ENCODE measurements around the gene SMAD9. TPM values are rescaled to one million over a fixed set of nuclear protein-coding genes. Genes with fewer than 3 reads are reported as not detected.

Gene SMAD9
- total and polyA plus RNA-seq, 2 of the 8 experiments (the other 6 are each of a cell fraction or from before 2014, with no cell fraction given), result 0.45 to 1.0 TPM

GRCh38 chr13:36814465-36814864 is 105.6 kb downstream of the SMAD9 start:
- Histone ChIP-seq H3K79me2 (ENCODE audit: control insufficient read depth in 1 of 2, insufficient read depth in 2 of 2, low read length in 2 of 2) (no peaks in the 10 kb centered on the region), H4K91ac (replicated peaks; ENCODE audit: insufficient read length, low read length) (no peak overlapping the region), H3K9ac (replicated peaks in 1 of 4; ENCODE audit: extremely low read depth in 1 of 4, low read depth in 3 of 4, low read length in 3 of 4) (no peak overlapping the region), H3K14ac (ENCODE audit: insufficient read length) (no peak overlapping the region), H3K23me2 (ENCODE audit: low read depth, low read length) (peaks cover 4% of the 10 kb centered on the region), H2AK5ac (ENCODE audit: low read depth, low read length) (no peak overlapping the region), H3K4me2 (ENCODE audit: insufficient read depth in 1 of 2, low read depth in 2 of 2, low read length in 2 of 2) (no peak overlapping the region), H3K9me3 (ENCODE audit: insufficient read depth in 2 of 2, low read depth in 1 of 2, low read length in 1 of 2) (no peaks in the 10 kb centered on the region), H2BK120ac (replicated peaks; ENCODE audit: low read depth, low read length) (no peak overlapping the region), H3K4me3 (ENCODE audit: extremely low read depth in 1 of 4, insufficient read depth in 2 of 4, low read depth in 3 of 4, low read length in 4 of 4) (no peak overlapping the region), H3K79me1 (ENCODE audit: low read depth, low read length) (0 out of 2 replicates have a peak, but pooled peaks cover 1% of the 10 kb centered on the region), H3K27me3 (replicated peaks in 1 of 4; ENCODE audit: control insufficient read depth in 3 of 4, extremely low read depth in 1 of 4, insufficient read depth in 3 of 4, low read length in 3 of 4) (no peaks in the 10 kb centered on the region), H3K4me1 (replicated peaks in 1 of 4; ENCODE audit: control insufficient read depth in 3 of 4, insufficient read depth in 4 of 4, low read length in 3 of 4) (peaks cover 0 to 9% (median 1%) of the 10 kb centered on the region in 4 experiments; a peak in 3 of 7 replicates), H2BK5ac (ENCODE audit: low read depth, low read length) (no peak overlapping the region), H2BK15ac (ENCODE audit: low read length) (no peak overlapping the region), H3K27ac (ENCODE audit: low read depth, low read length) (no peak overlapping the region), H4K20me1 (replicated peaks in 1 of 2; ENCODE audit: control insufficient read depth in 1 of 2, insufficient read depth in 2 of 2, low read length in 2 of 2) (no peaks in the 10 kb centered on the region), H4K8ac (ENCODE audit: extremely low read depth, insufficient read depth, low read length) (no peak overlapping the region), H2BK12ac (ENCODE audit: low read depth, low read length) (no peak overlapping the region), H2AFZ (ENCODE audit: low read length) (no peak overlapping the region), H3K4ac (replicated peaks; ENCODE audit: insufficient read length, low read depth, low read length) (no peak overlapping the region), H3K23ac (ENCODE audit: insufficient read length) (no peak overlapping the region), H2BK20ac (ENCODE audit: low read length) (no peak overlapping the region), H3K56ac (replicated peaks; ENCODE audit: insufficient read length, low read depth, low read length) (no peak overlapping the region), H4K5ac (ENCODE audit: insufficient read length, low read depth, low read length) (no peak overlapping the region), H3K18ac (ENCODE audit: extremely low read depth, low read length) (no peak overlapping the region; the same call in 1 of the 2 replicates), H3K36me3 (ENCODE audit: control insufficient read depth in 2 of 4, insufficient read depth in 4 of 4, low read length in 3 of 4) (no peaks in the 10 kb centered on the region)
- FAIRE-seq, result no peak
- TF ChIP-seq FOSL1 (IDR thresholded peaks at IDR 0.05; ENCODE audit: insufficient read depth, low read depth, low read length) (no peak), SRF (IDR thresholded peaks at IDR 0.05; ENCODE audit: low read depth, low read length) (no peak), CTBP2 (IDR thresholded peaks at IDR 0.05; ENCODE audit: borderline replicate concordance, insufficient read depth, insufficient read length, low read length) (no peak), HDAC6 (IDR thresholded peaks at IDR 0.05; ENCODE audit: low read depth, low read length) (no peak), JUND (IDR thresholded peaks at IDR 0.05; ENCODE audit: low read length) (no peak), RAD21 (IDR thresholded peaks at IDR 0.05 in 1 of 2, conservative IDR thresholded peaks at IDR 0.05 in 1 of 2; ENCODE audit: low read depth in 2 of 2, low read length in 2 of 2) (no peak), RFX5 (IDR thresholded peaks at IDR 0.05; ENCODE audit: borderline replicate concordance, low read depth, low read length) (no peak), SUZ12 (IDR thresholded peaks at IDR 0.05; ENCODE audit: low read length) (no peak), CREB1 (IDR thresholded peaks at IDR 0.05) (no peak), ATF2 (IDR thresholded peaks at IDR 0.05; ENCODE audit: low read length) (no peak), CHD2 (IDR thresholded peaks at IDR 0.05; ENCODE audit: low read length) (no peak)
- POLR2A ChIA-PET (ENCODE audit: partially characterized antibody), result no interaction called here
- CTCF ChIA-PET (ENCODE audit: partially characterized antibody), result interaction anchor here (0.8 to 2.8 kb wide), 10 partner anchors 9 to 356 kb away, joined by 3 to 22 read pairs (median 4); no protein-coding TSS in a partner anchor
- DNase-seq (ENCODE audit: low read depth in 1 of 2, low spot score in 2 of 2), result no peak
- 92% methylated on average over 9 of the region's 9 CpGs; no CpG with 5 or more reads in 1 of the 2 experiments for WGBS, 2 experiments (ENCODE audit: extremely low coverage in 1 of 2, insufficient coverage in 1 of 2, insufficient read length in 1 of 2, insufficient replicate concordance in 2 of 2, low coverage in 1 of 2, low lambda C conversion rate in 2 of 2, missing lambda C conversion rate in 1 of 2)
